ENCODE data around the gene ARPC1B.

ARPC1B gene

DNA sequence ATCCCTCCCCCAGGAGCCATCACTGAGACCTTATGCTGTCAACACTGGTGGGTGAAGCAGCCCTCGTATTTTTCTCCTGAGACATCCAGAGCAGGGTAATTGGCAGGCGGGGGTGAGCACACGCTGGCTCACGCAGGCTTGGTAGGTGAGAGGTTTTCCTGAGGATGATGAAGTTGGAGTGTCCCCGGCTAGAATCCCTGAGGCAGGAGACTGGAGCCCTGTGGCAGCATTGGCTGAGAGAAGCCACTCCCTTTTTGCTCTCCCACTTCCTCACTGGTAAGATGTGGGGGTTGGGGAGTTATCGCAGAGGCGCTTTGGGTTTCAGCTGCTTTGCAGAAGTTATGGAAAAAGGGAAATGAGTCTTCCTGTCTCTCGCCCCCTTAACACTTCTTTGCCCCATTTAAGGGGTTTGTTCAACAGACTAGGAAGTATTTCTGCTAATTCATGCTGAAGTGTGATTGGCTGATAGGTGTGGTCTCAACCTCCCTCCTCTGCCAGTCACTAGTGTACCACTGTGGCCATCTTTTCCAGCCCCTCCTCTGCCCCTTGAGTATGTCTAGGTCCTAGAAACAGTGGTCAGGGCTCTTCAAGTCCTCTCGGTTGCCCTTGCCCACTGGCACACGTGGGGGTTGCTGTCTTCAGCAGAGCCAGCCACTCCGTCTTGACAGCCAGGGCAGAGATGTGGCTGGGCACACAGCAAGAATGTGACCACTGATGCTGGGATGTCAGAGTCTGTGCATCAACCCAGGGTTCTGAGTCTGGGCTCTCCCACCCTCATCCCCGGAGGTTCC is 5.7 kb downstream of the ARPC1B start:
- peak overlapping the region; percentile 56 for H3K4me3 ChIP-seq (ENCODE audit: low read depth, low read length)
- TF ChIP-seq CTCF (IDR thresholded peaks at IDR 0.05; ENCODE audit: low read depth, low read length, missing control alignments): no peak
- DNase-seq (ENCODE audit: low read depth): peak; percentile 89

DNA sequence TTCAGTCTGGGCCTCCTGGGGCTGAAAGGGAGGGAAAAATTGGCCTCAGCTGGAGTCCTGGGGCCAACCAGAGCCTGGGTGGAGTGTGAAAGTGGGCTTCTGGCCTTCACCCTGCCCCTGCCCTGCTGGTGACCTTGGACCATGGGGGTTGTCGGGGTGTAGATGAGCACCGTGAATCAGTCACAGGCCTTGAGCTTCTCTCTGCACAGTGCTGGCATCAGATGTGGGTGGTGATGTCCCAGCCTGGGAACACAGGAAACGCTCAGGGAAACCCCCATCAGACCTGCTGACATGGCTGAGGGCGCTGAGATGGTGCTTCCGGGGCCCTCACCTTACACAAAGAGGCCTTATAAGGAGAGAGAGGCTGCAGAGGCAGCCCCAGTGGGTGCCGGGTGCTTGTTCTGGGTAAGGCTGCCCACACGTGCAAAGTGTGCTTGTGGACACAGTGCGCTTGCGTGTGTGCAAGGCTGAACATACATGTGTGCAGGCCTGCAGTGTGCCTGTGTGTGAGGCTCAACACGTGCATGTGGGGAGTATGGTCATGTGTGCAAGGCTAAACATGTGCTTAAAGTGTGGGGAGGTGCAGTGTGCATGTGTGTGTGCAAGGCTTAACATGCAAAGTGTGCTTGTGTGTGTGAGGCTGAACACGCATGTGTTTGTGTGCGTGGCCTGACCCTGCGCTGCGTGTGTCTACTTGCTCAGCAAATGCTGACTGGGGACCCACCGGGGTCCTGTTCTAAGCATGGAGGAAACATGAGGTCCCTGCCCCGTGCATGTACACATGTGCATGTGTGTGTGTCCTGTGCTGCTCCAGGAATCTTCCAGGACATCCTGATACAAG is 6.5 kb downstream of the ARPC1B start:
- no peak for TF ChIP-seq CTCF (IDR thresholded peaks at IDR 0.05; ENCODE audit: low read depth, low read length, missing control alignments)
- DNase-seq (ENCODE audit: low read depth): peak; percentile 87
- peak overlapping the region; percentile 56 for H3K4me3 ChIP-seq (ENCODE audit: low read depth, low read length)

GRCh38 chr7:99381664-99382075 is 7.1 kb downstream of the ARPC1B start:
- H3K4me3 ChIP-seq (ENCODE audit: low read depth, low read length): peak overlapping the region; percentile 56
- no peak for DNase-seq (ENCODE audit: low read depth)
- no peak for TF ChIP-seq CTCF (IDR thresholded peaks at IDR 0.05; ENCODE audit: low read depth, low read length, missing control alignments)

DNA sequence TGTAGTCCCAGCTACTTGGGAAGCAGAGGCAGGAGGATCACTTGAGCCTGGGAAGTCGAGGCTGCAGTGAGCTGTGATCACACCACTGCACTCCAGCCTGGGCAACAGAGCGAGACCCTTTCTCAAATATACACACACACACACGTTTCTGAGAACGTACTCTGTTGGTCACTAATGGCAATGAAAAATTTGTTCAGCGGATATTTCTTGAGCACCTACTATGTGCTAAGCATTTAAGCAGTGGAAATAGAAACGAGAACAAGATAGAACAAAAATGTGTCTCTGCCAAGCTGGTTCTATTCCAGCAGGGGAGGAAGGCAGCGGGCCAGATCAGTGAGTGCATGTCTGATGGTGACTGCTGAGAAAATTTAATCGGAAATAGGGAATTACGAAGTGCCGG is 8.7 kb downstream of the ARPC1B start:
- TF ChIP-seq CTCF (IDR thresholded peaks at IDR 0.05; ENCODE audit: low read depth, low read length, missing control alignments): no peak
- H3K4me3 ChIP-seq (ENCODE audit: low read depth, low read length): no peak overlapping the region
- DNase-seq (ENCODE audit: low read depth): no peak

GRCh38 chr7:99383791-99384370 is 9.4 kb downstream of the ARPC1B start:
- no peak for TF ChIP-seq CTCF (IDR thresholded peaks at IDR 0.05; ENCODE audit: low read depth, low read length, missing control alignments)
- H3K4me3 ChIP-seq (ENCODE audit: low read depth, low read length): no peak overlapping the region
- no peak for DNase-seq (ENCODE audit: low read depth)

- no peak for DNase-seq (ENCODE audit: low read depth)
- no peak overlapping the region for H3K4me3 ChIP-seq (ENCODE audit: low read depth, low read length)
- TF ChIP-seq CTCF (IDR thresholded peaks at IDR 0.05; ENCODE audit: low read depth, low read length, missing control alignments): no peak
Observed at GRCh38 chr7:99384523-99384922, 10.0 kb downstream of the ARPC1B start.

Measured in GM12864 (cell line).